Right atrium auricular region (tissue), 2 donors: ENCODE results near the gene BEX1. TPM values are rescaled to one million over a fixed set of nuclear protein-coding genes. Genes with fewer than 3 reads are reported as not detected.

Source experiments
- DNase-seq: peaks from one replicate; pipeline ENCODE4 v3.0.0-alpha.2; 2019; ENCODE audit warnings: low spot score
- H3K27ac ChIP-seq, 2 donors: fragments of 200-600 bp; sonication (generic); 1 replicate in 1 of 2; 2 replicates in 1 of 2; pipeline ENCODE4 v1.5.1; 2016 to 2019
- H3K27me3 ChIP-seq, 2 donors: fragments of 200-600 bp; sonication (generic); one replicate each; pipeline versions ENCODE4 v1.5.1 to v1.6.0; 2017 to 2019
- H3K36me3 ChIP-seq: fragments of 200-600 bp; sonication (generic); one replicate; pipeline ENCODE4 v1.5.1; 2016
- H3K4me1 ChIP-seq, 2 donors: fragments of 200-600 bp; sonication (generic); one replicate each; pipeline versions ENCODE4 v1.5.1 to v1.6.0; 2017 to 2019
- H3K4me3 ChIP-seq, 2 donors: fragments of 200-600 bp; sonication (generic); 1 replicate in 1 of 2; 2 replicates in 1 of 2; pipeline ENCODE4 v1.5.1; 2017 to 2019; ENCODE audit warnings: mild to moderate bottlenecking in 1 of 2, moderate library complexity in 1 of 2
- H3K9me3 ChIP-seq, 2 donors: fragments of 200-600 bp; sonication (generic); one replicate each; pipeline ENCODE4 v1.5.1; 2019
- CTCF ChIP-seq, 2 donors: fragments of 200-600 bp; sonication (generic); IDR thresholded peaks; one replicate each; pipeline ENCODE4 v1.5.1; 2019; ENCODE audit warnings: antibody characterized with exemption in 2 of 2
- total RNA-seq, 2 donors: library from RNA; depleted of rRNA; stranded (reverse); fragments of >200 nt; gene quantifications; one replicate each; pipeline ENCODE4 v1.1.0, GENCODE V29; 2016

Gene BEX1
- total RNA-seq, 2 donors from 2014 or later, result 5.9 to 49.2 TPM

- TF ChIP-seq CTCF (IDR thresholded peaks at IDR 0.05), result no peak
- no peaks in the 10 kb centered on the region for H3K4me1 ChIP-seq
Measured at GRCh38 chrX:103017542-103017941, 46.4 kb downstream of the BEX1 start.

GRCh38 chrX:103012945-103013344 lies 51.0 kb downstream of the BEX1 start:
- Histone ChIP-seq H3K4me3 (no peak overlapping the region), H3K27ac (no peak overlapping the region), H3K9me3 (no peaks in the 10 kb centered on the region), H3K36me3 (no peaks in the 10 kb centered on the region), H3K4me1 (no peaks in the 10 kb centered on the region), H3K27me3 (no peaks in the 10 kb centered on the region)
- no peak for TF ChIP-seq CTCF (IDR thresholded peaks at IDR 0.05)
- DNase-seq, result no peak

More at GRCh38 chrX:103017542-103017941, 46.4 kb downstream of the BEX1 start:
- H3K4me3 ChIP-seq, result no peak overlapping the region
- no peak overlapping the region for H3K27ac ChIP-seq
- H3K27me3 ChIP-seq, result no peaks in the 10 kb centered on the region
- no peaks in the 10 kb centered on the region for H3K36me3 ChIP-seq
- H3K9me3 ChIP-seq, result no peaks in the 10 kb centered on the region
- no peak for DNase-seq

Other genes starting within 250 kb of the BEX1 start
- 1 to 10 TPM in 1 of 2 donors, not detected in 1; 1.6 TPM for gene RAB40AL, start 126.9 kb downstream of the BEX1 start, total RNA-seq
- under 1 TPM; 0.22 to 0.39 TPM for gene NXF3, start 29.0 kb upstream of the BEX1 start, total RNA-seq
- 10 to 100 TPM; 72.2 to 74.9 TPM for gene BEX4, start 150.9 kb upstream of the BEX1 start, total RNA-seq
- gene TCEAL8, start 191.0 kb upstream of the BEX1 start, total RNA-seq, result 10 to 100 TPM; 47.8 to 66.6 TPM
- gene TCEAL5, start 212.6 kb upstream of the BEX1 start, total RNA-seq, result under 1 TPM in 1 of 2 donors, not detected in 1; 0.47 TPM
- 10 to 100 TPM; 16.4 to 59.9 TPM for gene BEX2, start 246.8 kb upstream of the BEX1 start, total RNA-seq